ENCODE results near the gene INHBB.

DNA sequence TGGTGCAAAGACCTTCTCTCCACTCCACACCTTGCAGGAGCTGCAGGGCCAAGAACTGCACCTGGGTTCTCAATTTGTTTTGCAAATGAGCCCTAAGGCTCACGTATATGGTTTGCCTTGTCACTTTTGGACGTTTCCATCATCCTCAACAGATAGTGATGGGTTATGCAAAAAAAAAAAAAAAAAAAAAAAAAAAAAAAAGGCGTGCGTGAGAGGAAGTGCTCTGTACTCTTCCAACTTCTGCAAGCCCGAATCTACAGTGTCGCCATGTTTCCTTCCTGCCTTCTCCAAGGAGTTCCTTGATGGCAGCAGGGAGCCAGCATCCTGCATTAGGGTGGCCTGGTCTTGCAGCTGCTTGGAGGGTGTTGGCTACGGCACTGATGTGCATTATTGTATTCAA lies 4.0 kb upstream of the INHBB start:
- TF ChIP-seq, protein P1, sequence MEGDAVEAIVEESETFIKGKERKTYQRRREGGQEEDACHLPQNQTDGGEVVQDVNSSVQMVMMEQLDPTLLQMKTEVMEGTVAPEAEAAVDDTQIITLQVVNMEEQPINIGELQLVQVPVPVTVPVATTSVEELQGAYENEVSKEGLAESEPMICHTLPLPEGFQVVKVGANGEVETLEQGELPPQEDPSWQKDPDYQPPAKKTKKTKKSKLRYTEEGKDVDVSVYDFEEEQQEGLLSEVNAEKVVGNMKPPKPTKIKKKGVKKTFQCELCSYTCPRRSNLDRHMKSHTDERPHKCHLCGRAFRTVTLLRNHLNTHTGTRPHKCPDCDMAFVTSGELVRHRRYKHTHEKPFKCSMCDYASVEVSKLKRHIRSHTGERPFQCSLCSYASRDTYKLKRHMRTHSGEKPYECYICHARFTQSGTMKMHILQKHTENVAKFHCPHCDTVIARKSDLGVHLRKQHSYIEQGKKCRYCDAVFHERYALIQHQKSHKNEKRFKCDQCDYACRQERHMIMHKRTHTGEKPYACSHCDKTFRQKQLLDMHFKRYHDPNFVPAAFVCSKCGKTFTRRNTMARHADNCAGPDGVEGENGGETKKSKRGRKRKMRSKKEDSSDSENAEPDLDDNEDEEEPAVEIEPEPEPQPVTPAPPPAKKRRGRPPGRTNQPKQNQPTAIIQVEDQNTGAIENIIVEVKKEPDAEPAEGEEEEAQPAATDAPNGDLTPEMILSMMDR (IDR thresholded peaks at IDR 0.05 in 2 of 3, conservative IDR thresholded peaks at IDR 0.05 in 1 of 3; ENCODE audit: insufficient read depth in 2 of 3, low read depth in 1 of 3, low read length in 3 of 3), result no peak
- TF ChIP-seq NR1H2 (CRISPR knock-in tag; IDR thresholded peaks at IDR 0.05) (no peak), IRF2 (CRISPR knock-in tag; IDR thresholded peaks at IDR 0.05) (no peak), MTA1 (IDR thresholded peaks at IDR 0.05; ENCODE audit: borderline replicate concordance) (no peak), NBN (IDR thresholded peaks at IDR 0.05; ENCODE audit: low read depth) (no peak), GTF2A2 (tag; IDR thresholded peaks at IDR 0.05) (no peak), RAD21 (CRISPR knock-in tag; conservative IDR thresholded peaks at IDR 0.05 in 1 of 2, IDR thresholded peaks at IDR 0.05 in 1 of 2) (no peak)
- TF ChIP-seq, protein P2, sequence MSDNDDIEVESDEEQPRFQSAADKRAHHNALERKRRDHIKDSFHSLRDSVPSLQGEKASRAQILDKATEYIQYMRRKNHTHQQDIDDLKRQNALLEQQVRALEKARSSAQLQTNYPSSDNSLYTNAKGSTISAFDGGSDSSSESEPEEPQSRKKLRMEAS (CRISPR knock-in tag; IDR thresholded peaks at IDR 0.05), result no peak

Data from K562 (cell line).